Kidney epithelial cell (primary cell): ENCODE data around the gene LRRC53. TPM values are rescaled to one million over a fixed set of nuclear protein-coding genes. Genes with fewer than 3 reads are reported as not detected.

Experiments used
- DNase-seq: peaks from one replicate; pipeline ENCODE4 v3.0.0-alpha.2; 2010; ENCODE audit warnings: low read depth
- H3K27me3 ChIP-seq: 2 replicates; pipeline ENCODE4 v1.6.0; 2011; ENCODE audit warnings: low read length; ENCODE audit not compliant: control insufficient read depth, insufficient read depth
- H3K36me3 ChIP-seq: 2 replicates; pipeline ENCODE4 v1.5.1; 2011; ENCODE audit warnings: low read length; ENCODE audit not compliant: control insufficient read depth, insufficient read depth
- H3K4me3 ChIP-seq: 2 replicates; pipeline ENCODE4 v1.5.1; 2011; ENCODE audit warnings: low read depth, mild to moderate bottlenecking, control low read depth, low read length
- total RNA-seq: library from RNA; depleted of rRNA; stranded (reverse); fragments of >200 nt; gene quantifications from 2 replicates; pipeline ENCODE4 v1.2.3, GENCODE V29; 2015
- TF ChIP-seq, protein P1 (sequence below): IDR thresholded peaks from 2 replicates; pipeline ENCODE4 v1.5.1; 2011; ENCODE audit warnings: mild to moderate bottlenecking, moderate library complexity, low read length, control low read depth, inconsistent platforms; ENCODE audit not compliant: insufficient read depth, poor library complexity, severe bottlenecking

LRRC53 gene
- total RNA-seq, 1 donor from 2014 or later: not detected

DNA sequence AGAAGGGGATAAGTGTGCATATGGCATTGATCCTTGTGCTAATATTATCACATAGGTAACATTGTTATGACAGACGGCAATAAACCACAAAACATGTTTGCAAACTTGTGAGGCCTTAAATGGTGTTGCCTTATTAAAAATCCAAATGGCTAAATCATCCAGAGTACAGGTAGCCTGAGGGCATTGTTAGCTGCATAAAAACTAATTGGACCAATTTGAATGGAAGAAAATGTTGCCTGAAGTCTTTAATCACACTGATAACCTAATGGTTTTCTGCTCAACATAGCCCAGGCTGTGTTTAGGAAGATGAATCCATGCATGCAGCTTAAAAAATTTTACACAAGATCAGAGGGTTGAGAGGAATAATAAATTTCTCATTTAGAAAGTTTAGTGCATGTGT is 19.4 kb upstream of the LRRC53 start:
- Histone ChIP-seq H3K36me3 (no peaks in the 10 kb centered on the region), H3K27me3 (no peaks in the 10 kb centered on the region), H3K4me3 (no peak overlapping the region)
- TF ChIP-seq, protein P1, sequence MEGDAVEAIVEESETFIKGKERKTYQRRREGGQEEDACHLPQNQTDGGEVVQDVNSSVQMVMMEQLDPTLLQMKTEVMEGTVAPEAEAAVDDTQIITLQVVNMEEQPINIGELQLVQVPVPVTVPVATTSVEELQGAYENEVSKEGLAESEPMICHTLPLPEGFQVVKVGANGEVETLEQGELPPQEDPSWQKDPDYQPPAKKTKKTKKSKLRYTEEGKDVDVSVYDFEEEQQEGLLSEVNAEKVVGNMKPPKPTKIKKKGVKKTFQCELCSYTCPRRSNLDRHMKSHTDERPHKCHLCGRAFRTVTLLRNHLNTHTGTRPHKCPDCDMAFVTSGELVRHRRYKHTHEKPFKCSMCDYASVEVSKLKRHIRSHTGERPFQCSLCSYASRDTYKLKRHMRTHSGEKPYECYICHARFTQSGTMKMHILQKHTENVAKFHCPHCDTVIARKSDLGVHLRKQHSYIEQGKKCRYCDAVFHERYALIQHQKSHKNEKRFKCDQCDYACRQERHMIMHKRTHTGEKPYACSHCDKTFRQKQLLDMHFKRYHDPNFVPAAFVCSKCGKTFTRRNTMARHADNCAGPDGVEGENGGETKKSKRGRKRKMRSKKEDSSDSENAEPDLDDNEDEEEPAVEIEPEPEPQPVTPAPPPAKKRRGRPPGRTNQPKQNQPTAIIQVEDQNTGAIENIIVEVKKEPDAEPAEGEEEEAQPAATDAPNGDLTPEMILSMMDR: no peak
- DNase-seq: no peak

DNA sequence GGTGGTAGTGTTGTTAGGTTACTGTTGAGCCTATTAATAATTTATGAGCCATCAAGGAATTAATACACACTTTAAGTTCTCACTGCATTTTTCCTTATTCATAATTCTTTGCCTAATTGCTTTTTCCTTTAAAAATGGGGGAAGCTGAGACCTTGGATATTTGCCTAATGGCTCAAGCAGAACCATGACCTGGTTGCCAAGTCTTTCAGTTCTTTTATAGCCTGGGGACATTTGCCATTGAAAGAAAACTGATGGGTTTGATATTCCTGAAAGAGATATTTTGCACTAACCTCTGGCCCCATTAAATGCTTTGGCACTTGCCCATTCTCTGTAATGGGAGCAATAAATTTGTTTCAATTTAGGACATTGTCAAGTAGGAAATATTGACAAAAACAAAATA is 18.5 kb upstream of the LRRC53 start:
- no peaks in the 10 kb centered on the region for H3K27me3 ChIP-seq
- TF ChIP-seq, protein P1: no peak
- no peak for DNase-seq

DNA sequence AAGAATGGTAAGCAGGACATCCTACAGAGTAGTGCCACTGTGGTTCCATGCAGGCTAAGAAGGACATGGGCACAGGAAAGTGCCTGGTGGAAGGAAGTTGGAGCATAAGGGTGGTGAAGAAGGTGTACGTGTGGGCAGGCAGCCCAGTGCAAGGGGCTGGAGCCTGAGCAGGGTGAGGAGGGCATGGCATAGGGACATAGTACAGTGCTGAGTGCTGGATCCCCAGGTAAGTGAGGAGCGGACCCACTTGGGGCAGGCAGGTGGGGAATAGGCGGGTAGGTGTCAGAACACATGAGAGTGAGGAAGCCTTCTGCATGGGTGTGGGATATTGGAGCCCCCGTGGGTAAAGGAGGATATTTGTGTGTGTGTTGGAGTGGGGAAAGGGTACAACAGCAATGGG is 15.7 kb upstream of the LRRC53 start:
- DNase-seq: no peak
- no peak overlapping the region for H3K4me3 ChIP-seq
- H3K36me3 ChIP-seq: no peaks in the 10 kb centered on the region
- TF ChIP-seq, protein P1: no peak
- no peaks in the 10 kb centered on the region for H3K27me3 ChIP-seq

More for the DNA sequence above, 18.5 kb upstream of the LRRC53 start:
- Histone ChIP-seq H3K4me3 (no peak overlapping the region), H3K36me3 (no peaks in the 10 kb centered on the region)

DNA sequence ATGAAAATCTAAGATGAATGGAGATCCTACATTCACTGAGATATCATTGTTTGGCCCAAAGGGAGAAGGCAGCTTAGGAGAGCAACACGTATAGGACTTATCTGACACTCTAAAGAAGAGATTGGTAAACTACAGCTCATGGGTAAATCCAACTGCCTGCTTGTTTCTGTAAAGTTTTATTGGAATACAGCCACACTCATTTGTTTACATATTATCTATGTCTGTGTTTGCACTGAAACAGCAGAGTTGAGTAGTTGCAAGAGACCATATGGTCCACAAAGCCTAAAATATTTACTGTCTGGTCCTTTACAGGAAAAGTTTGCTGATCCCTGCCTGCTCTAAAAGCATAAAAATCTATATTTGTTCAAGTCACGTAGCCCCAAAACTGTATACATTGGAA is 14.3 kb upstream of the LRRC53 start:
- H3K27me3 ChIP-seq: no peaks in the 10 kb centered on the region
- TF ChIP-seq, protein P1: no peak
- no peaks in the 10 kb centered on the region for H3K36me3 ChIP-seq
- no peak for DNase-seq
- no peak overlapping the region for H3K4me3 ChIP-seq

DNA sequence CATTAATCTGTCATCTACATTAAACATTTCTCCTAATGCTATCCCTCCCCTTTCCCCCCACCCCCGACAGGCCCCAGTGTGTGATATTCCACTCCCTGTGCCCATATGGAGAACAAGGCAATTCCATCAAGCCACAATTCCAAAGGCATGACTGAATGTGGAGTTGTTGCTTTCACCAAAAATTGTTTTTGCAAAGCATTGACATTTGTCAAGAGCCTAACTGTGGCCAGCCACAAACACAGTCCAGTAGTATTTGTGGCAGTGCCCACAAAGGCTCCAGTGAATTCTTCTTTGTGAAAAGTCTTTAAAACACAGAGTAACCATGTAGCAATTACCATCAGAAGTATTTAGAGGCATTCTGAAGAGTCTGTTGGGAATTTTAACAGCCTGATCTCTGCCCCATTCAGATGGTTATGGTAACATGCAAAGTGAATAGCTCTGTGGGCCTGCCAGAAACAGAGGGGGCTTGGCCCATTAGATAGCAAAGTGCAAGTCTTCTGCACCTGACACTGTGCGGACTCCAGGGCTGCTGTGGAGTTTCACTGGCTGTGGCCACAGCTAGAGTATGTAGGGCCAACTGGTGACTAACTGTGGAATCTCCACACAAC is 11.6 kb upstream of the LRRC53 start:
- TF ChIP-seq, protein P1: no peak
- H3K36me3 ChIP-seq: no peaks in the 10 kb centered on the region
- no peak overlapping the region for H3K4me3 ChIP-seq
- no peaks in the 10 kb centered on the region for H3K27me3 ChIP-seq
- no peak for DNase-seq

DNA sequence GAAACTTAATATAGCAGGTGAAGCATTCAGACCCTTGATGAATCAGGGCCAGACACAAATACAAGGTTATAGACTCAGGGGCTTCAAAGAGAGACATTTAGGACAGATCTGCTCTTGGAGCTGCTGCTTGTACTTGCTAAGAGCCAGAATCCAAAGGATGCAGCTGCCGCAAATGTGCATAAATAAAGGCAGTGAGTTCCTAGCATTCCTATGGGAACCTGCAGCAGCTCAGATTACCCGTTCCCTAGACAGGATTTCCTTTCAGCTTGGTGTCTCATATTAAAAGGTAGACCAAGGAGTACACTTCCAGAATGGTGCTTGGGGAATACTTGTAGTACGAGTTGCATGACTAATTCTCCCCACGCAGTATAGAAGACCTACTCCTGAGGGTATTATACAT is 9.7 kb upstream of the LRRC53 start:
- no peak for DNase-seq
- no peaks in the 10 kb centered on the region for H3K27me3 ChIP-seq
- H3K36me3 ChIP-seq: no peaks in the 10 kb centered on the region
- TF ChIP-seq, protein P1: no peak
- H3K4me3 ChIP-seq: no peak overlapping the region
